Measurements from ENCODE around the gene CMC1. TPM values are rescaled to one million over a fixed set of nuclear protein-coding genes. Genes with fewer than 3 reads are reported as not detected.

The CMC1 gene
- polyA plus RNA-seq, 1 donor, result 24.9 TPM

GRCh38 chr3:28300345-28300962, 59.0 kb downstream of the CMC1 start:
- no peak for DNase-seq

GRCh38 chr3:28301688-28302087, 60.3 kb downstream of the CMC1 start:
- DNase-seq, result no peak

- DNase-seq, result no peak
Measured at GRCh38 chr3:28308196-28308595, 66.8 kb downstream of the CMC1 start.

GRCh38 chr3:28315711-28316110, 74.3 kb downstream of the CMC1 start:
- DNase-seq, result no peak

GRCh38 chr3:28316226-28316625, 74.8 kb downstream of the CMC1 start:
- no peak for DNase-seq

- no peak for DNase-seq
Measured at GRCh38 chr3:28317438-28318022, 76.1 kb downstream of the CMC1 start.

GRCh38 chr3:28320981-28321380, 79.6 kb downstream of the CMC1 start:
- DNase-seq, result no peak

GRCh38 chr3:28322464-28322863, 81.0 kb downstream of the CMC1 start:
- no peak for DNase-seq

GRCh38 chr3:28326458-28326926, 85.1 kb downstream of the CMC1 start:
- no peak for DNase-seq

- no peak for DNase-seq
Measured at GRCh38 chr3:28328188-28329151, 87.1 kb downstream of the CMC1 start.

GRCh38 chr3:28334552-28334951, 93.1 kb downstream of the CMC1 start:
- DNase-seq, result no peak

- no peak for DNase-seq
Measured at GRCh38 chr3:28335246-28335645, 93.8 kb downstream of the CMC1 start.

- DNase-seq, result no peak
Measured at GRCh38 chr3:28337230-28337629, 95.8 kb downstream of the CMC1 start.

GRCh38 chr3:28343144-28343543, 101.7 kb downstream of the CMC1 start:
- DNase-seq, result no peak

- no peak for DNase-seq
Measured at GRCh38 chr3:28345690-28346089, 104.3 kb downstream of the CMC1 start.

GRCh38 chr3:28347374-28348264, 106.2 kb downstream of the CMC1 start:
- DNase-seq, result peak; percentile 19

- no peak for DNase-seq
Measured at GRCh38 chr3:28348265-28348628, 106.8 kb downstream of the CMC1 start.

- DNase-seq, result peak; percentile 98
Measured at GRCh38 chr3:28348629-28349468, 107.4 kb downstream of the CMC1 start, which contains the start of the genes AZI2 and ZCWPW2. Gene AZI2 (minus strand): TSS chr3:28348824. CDS start chr3:28340617, 8,207 bp downstream. Gene ZCWPW2 (plus strand): TSS chr3:28348721. CDS start chr3:28413069, 64,348 bp downstream.

- DNase-seq, result no peak
Measured at GRCh38 chr3:28349469-28350000, 108.1 kb downstream of the CMC1 start.

Measured in hindlimb muscle (tissue), 1 donor.